Measurements from ENCODE around the gene FCGR3A. TPM values are rescaled to one million over a fixed set of nuclear protein-coding genes. Genes with fewer than 3 reads are reported as not detected.
A peak's percentile ranks its signal among the peaks of the same experiment; 100 is the strongest.
"Not testable (repeated sequence)": the region's sequence is repeated elsewhere in the genome, so short reads cannot be mapped to it uniquely, and the experiment has no call there.

Gene FCGR3A
- total RNA-seq, 1 experiment from 2014 or later = not detected

DNA sequence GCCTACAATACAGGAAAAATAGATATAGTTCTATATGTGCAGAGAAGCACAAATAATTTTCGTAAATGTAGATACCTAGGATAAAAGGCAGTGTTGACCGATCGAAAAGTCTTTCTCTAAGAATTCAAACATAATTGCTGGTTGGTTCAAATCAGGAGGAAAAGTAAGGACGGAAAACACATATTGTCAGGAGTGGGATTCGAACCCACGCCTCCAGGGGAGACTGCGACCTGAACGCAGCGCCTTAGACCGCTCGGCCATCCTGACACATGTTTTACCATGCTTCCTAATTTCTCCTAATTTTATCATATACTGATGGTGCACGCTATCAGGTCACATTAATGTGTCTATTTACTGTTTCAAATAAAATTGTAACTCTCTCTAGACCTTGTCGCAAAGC is 19.5 kb downstream of the FCGR3A start:
- Histone ChIP-seq H3K4me2 (ENCODE audit: low read length) (peak overlapping the region; percentile 85), H3K4me1 (ENCODE audit: insufficient read depth, low read length) (peaks cover 12% of the 10 kb centered on the region), H3K27ac (ENCODE audit: low read length) (0 out of 2 replicates have a peak overlapping the region, but pooled peaks have one; percentile 6), H3K9ac (ENCODE audit: low read length) (peak overlapping the region; percentile 73; the same call in 1 of the 2 replicates), H2AFZ (ENCODE audit: low read length) (peak overlapping the region; percentile 84), H3K4me3 (ENCODE audit: low read length) (peak overlapping the region; percentile 69)
- H3K27me3 ChIP-seq (ENCODE audit: low read length); H3K36me3 ChIP-seq (ENCODE audit: low read depth, low read length); H3K79me2 ChIP-seq (ENCODE audit: low read length); H3F3A ChIP-seq (ENCODE audit: low read length, unreplicated experiment); H4K20me1 ChIP-seq (ENCODE audit: low read length); CTCF ChIA-PET; H3K9me3 ChIP-seq (ENCODE audit: low read length); H3K9me2 ChIP-seq (replicated peaks; ENCODE audit: low read length): not testable (repeated sequence)
- intact Hi-C loops (cut with micrococcal nuclease) = loop anchor here (2.0 to 10.0 kb wide), 3 partner anchors 43 to 135 kb away; no protein-coding TSS in a partner anchor
- POLR2A ChIA-PET (ENCODE audit: unreplicated experiment) = interaction anchor here (0.6 kb wide), 1 partner anchor 65 kb away, joined by 11 read pairs; no protein-coding TSS in a partner anchor
- peak; percentile 93 for DNase-seq
- peak; percentile 60 for ATAC-seq
- TSS peak; percentile 87 for BruUV-seq (replicated peaks)

DNA sequence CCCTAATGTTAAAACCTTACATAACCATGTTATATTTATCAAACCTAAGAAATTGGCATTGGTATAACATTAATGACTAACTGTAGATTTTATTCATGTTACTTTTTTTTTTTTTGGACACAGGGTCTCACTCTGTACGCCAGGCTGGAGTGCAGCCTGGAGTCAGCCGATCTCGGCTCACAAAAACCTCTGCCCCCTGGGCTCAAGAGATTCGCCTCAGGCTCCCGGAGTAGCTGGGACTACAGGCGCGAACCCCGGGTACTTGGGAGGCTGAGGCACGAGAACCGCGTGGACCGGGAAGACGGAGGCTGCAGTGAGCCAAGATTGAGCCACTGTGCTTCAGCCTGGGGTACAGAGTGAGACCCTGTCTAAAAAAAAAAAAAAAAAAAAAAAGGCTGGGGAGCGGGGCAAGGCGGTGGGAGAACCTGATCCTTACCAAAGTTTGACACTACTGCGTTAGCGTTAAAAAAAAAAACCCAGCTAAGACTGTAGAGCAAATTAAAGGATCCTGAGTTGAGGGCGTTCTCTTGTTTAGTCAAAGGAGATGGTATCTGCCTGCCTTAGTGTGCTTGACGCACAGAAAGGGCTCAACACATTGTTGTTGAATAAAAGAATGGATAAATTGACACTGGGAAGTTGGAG is 20.0 kb downstream of the FCGR3A start:
- BruUV-seq (replicated peaks); H3K9me2 ChIP-seq (replicated peaks; ENCODE audit: low read length); H3F3A ChIP-seq (ENCODE audit: low read length, unreplicated experiment); H3K9me3 ChIP-seq (ENCODE audit: low read length); H3K36me3 ChIP-seq (ENCODE audit: low read depth, low read length); CTCF ChIA-PET; H3K79me2 ChIP-seq (ENCODE audit: low read length); H3K27me3 ChIP-seq (ENCODE audit: low read length); H4K20me1 ChIP-seq (ENCODE audit: low read length): not testable (repeated sequence)
- peak; percentile 36 for DNase-seq
- peak overlapping the region; percentile 69 for H3K4me3 ChIP-seq (ENCODE audit: low read length)
- peak overlapping the region; percentile 16; the same call in 1 of the 2 replicates for H3K9ac ChIP-seq (ENCODE audit: low read length)
- H3K4me1 ChIP-seq (ENCODE audit: insufficient read depth, low read length) = peaks cover 12% of the 10 kb centered on the region
- POLR2A ChIA-PET (ENCODE audit: unreplicated experiment) = interaction anchor here (0.6 kb wide), 1 partner anchor 65 kb away, joined by 11 read pairs; no protein-coding TSS in a partner anchor
- H3K4me2 ChIP-seq (ENCODE audit: low read length) = peak overlapping the region; percentile 85
- intact Hi-C loops (cut with micrococcal nuclease) = loop anchor here (2.0 to 10.0 kb wide), 3 partner anchors 43 to 135 kb away; no protein-coding TSS in a partner anchor
- 0 out of 2 replicates have a peak overlapping the region, but pooled peaks have one; percentile 6 for H3K27ac ChIP-seq (ENCODE audit: low read length)
- H2AFZ ChIP-seq (ENCODE audit: low read length) = peak overlapping the region; percentile 74
- peak; percentile 4 for ATAC-seq

DNA sequence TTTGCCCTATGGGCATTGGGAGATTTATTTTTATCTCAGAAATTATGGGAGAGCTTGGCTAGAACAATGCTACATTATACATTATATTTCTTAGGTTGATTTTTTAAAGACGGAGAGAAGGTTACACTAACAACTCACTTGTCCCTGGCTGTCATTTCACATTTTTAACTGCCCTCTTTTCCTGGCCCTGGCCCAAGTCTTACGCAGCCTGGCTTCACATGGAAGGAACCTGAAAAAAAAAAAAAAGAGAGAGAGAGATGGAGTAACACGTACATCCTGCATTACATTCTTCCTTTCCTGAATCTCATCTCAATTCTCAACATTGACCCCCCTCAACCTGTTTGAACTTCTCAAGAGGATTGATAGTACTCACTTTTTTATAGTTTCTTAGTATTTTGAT is 21.1 kb downstream of the FCGR3A start:
- H3K27me3 ChIP-seq (ENCODE audit: low read length); H3K36me3 ChIP-seq (ENCODE audit: low read depth, low read length); CTCF ChIA-PET; POLR2A ChIA-PET (ENCODE audit: unreplicated experiment); H3K9me3 ChIP-seq (ENCODE audit: low read length); H4K20me1 ChIP-seq (ENCODE audit: low read length); BruUV-seq (replicated peaks); H3K9ac ChIP-seq (ENCODE audit: low read length); H3K27ac ChIP-seq (ENCODE audit: low read length); H3K79me2 ChIP-seq (ENCODE audit: low read length); intact Hi-C loops (cut with micrococcal nuclease); ATAC-seq; H3K9me2 ChIP-seq (replicated peaks; ENCODE audit: low read length); H3F3A ChIP-seq (ENCODE audit: low read length, unreplicated experiment): not testable (repeated sequence)
- Histone ChIP-seq H2AFZ (ENCODE audit: low read length) (peak overlapping the region; percentile 61; the same call in 1 of the 2 replicates), H3K4me2 (ENCODE audit: low read length) (peak overlapping the region; percentile 85), H3K4me1 (ENCODE audit: insufficient read depth, low read length) (peaks cover 12% of the 10 kb centered on the region), H3K4me3 (ENCODE audit: low read length) (peak overlapping the region; percentile 69; the same call in 1 of the 2 replicates)
- DNase-seq = peak; percentile 79

DNA sequence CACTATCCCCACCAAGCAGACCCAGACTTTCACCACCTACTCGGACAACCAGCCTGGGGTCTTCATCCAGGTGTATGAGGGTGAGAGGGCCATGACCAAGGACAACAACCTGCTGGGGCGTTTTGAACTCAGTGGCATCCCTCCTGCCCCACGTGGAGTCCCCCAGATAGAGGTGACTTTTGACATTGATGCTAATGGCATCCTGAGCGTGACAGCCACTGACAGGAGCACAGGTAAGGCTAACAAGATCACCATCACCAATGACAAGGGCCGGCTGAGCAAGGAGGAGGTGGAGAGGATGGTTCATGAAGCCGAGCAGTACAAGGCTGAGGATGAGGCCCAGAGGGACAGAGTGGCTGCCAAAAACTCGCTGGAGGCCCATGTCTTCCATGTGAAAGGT is 23.7 kb downstream of the FCGR3A start:
- CTCF ChIA-PET; H3K4me1 ChIP-seq (ENCODE audit: insufficient read depth, low read length); H3K9ac ChIP-seq (ENCODE audit: low read length); POLR2A ChIA-PET (ENCODE audit: unreplicated experiment); H2AFZ ChIP-seq (ENCODE audit: low read length); H4K20me1 ChIP-seq (ENCODE audit: low read length); H3K36me3 ChIP-seq (ENCODE audit: low read depth, low read length); DNase-seq; intact Hi-C loops (cut with micrococcal nuclease); H3K79me2 ChIP-seq (ENCODE audit: low read length); H3K27ac ChIP-seq (ENCODE audit: low read length); H3K4me3 ChIP-seq (ENCODE audit: low read length); H3K9me2 ChIP-seq (replicated peaks; ENCODE audit: low read length); H3K27me3 ChIP-seq (ENCODE audit: low read length); BruUV-seq (replicated peaks); ATAC-seq; H3K9me3 ChIP-seq (ENCODE audit: low read length); H3F3A ChIP-seq (ENCODE audit: low read length, unreplicated experiment); H3K4me2 ChIP-seq (ENCODE audit: low read length): not testable (repeated sequence)

DNA sequence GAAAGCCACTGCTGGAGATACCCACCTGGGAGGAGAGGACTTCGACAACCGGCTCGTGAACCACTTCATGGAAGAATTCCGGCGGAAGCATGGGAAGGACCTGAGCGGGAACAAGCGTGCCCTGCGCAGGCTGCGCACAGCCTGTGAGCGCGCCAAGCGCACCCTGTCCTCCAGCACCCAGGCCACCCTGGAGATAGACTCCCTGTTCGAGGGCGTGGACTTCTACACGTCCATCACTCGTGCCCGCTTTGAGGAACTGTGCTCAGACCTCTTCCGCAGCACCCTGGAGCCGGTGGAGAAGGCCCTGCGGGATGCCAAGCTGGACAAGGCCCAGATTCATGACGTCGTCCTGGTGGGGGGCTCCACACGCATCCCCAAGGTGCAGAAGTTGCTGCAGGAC is 24.3 kb downstream of the FCGR3A start:
- CTCF ChIA-PET = not testable (repeated sequence)

DNA sequence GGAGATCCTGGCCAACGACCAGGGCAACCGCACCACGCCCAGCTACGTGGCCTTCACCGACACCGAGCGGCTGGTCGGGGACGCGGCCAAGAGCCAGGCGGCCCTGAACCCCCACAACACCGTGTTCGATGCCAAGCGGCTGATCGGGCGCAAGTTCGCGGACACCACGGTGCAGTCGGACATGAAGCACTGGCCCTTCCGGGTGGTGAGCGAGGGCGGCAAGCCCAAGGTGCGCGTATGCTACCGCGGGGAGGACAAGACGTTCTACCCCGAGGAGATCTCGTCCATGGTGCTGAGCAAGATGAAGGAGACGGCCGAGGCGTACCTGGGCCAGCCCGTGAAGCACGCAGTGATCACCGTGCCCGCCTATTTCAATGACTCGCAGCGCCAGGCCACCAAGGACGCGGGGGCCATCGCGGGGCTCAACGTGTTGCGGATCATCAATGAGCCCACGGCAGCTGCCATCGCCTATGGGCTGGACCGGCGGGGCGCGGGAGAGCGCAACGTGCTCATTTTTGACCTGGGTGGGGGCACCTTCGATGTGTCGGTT is 24.8 kb downstream of the FCGR3A start:
- H3F3A ChIP-seq (ENCODE audit: low read length, unreplicated experiment); BruUV-seq (replicated peaks); CTCF ChIA-PET; H3K36me3 ChIP-seq (ENCODE audit: low read depth, low read length); H4K20me1 ChIP-seq (ENCODE audit: low read length); H3K9me3 ChIP-seq (ENCODE audit: low read length); H3K27ac ChIP-seq (ENCODE audit: low read length); H3K4me1 ChIP-seq (ENCODE audit: insufficient read depth, low read length); POLR2A ChIA-PET (ENCODE audit: unreplicated experiment); intact Hi-C loops (cut with micrococcal nuclease); H3K79me2 ChIP-seq (ENCODE audit: low read length); DNase-seq; H3K9me2 ChIP-seq (replicated peaks; ENCODE audit: low read length); H3K27me3 ChIP-seq (ENCODE audit: low read length): not testable (repeated sequence)
- ATAC-seq = peak; percentile 32
- Histone ChIP-seq H2AFZ (ENCODE audit: low read length) (peak overlapping the region; percentile 99), H3K4me3 (ENCODE audit: low read length) (peak overlapping the region; percentile 90), H3K4me2 (ENCODE audit: low read length) (peak overlapping the region; percentile 73), H3K9ac (ENCODE audit: low read length) (peak overlapping the region; percentile 78; the same call in 1 of the 2 replicates)

More for the DNA sequence above, 24.3 kb downstream of the FCGR3A start:
- H4K20me1 ChIP-seq (ENCODE audit: low read length); H3K4me2 ChIP-seq (ENCODE audit: low read length); H3K79me2 ChIP-seq (ENCODE audit: low read length); H3K36me3 ChIP-seq (ENCODE audit: low read depth, low read length); H3K4me3 ChIP-seq (ENCODE audit: low read length); H3K9me3 ChIP-seq (ENCODE audit: low read length); H3K27ac ChIP-seq (ENCODE audit: low read length); intact Hi-C loops (cut with micrococcal nuclease); H2AFZ ChIP-seq (ENCODE audit: low read length); H3K4me1 ChIP-seq (ENCODE audit: insufficient read depth, low read length); H3K9me2 ChIP-seq (replicated peaks; ENCODE audit: low read length); H3K9ac ChIP-seq (ENCODE audit: low read length); H3K27me3 ChIP-seq (ENCODE audit: low read length); ATAC-seq; DNase-seq; H3F3A ChIP-seq (ENCODE audit: low read length, unreplicated experiment); POLR2A ChIA-PET (ENCODE audit: unreplicated experiment): not testable (repeated sequence)
- BruUV-seq (replicated peaks) = TSS peak; percentile 25
